Liver (tissue), 3 donors: ENCODE measurements around the gene SEC24D.

Experiments
- EGR1 ChIP-seq, 2 donors: IDR thresholded peaks; 2 replicates each; pipeline ENCODE4 v1.6.1; 2016 to 2018; ENCODE audit warnings: antibody characterized with exemption in 2 of 2, low read depth in 2 of 2
- GABPA ChIP-seq, 2 donors: IDR thresholded peaks in 1 of 2; conservative IDR thresholded peaks in 1 of 2; 2 replicates each; pipeline ENCODE4 v1.6.1; 2016; ENCODE audit warnings: antibody characterized with exemption in 2 of 2, mild to moderate bottlenecking in 1 of 2, moderate library complexity in 1 of 2
- TF ChIP-seq, protein P1 (sequence below): fragments of 150-350 bp; IDR thresholded peaks from 2 replicates; pipeline ENCODE4 v1.5.1; 2017; ENCODE audit warnings: improper control_type of control experiment, low read depth, low read length; ENCODE audit not compliant: missing input control
- TF ChIP-seq, protein P2 (sequence below): IDR thresholded peaks from 2 replicates; pipeline ENCODE4 v1.6.1; 2016; ENCODE audit warnings: antibody characterized with exemption
- TF ChIP-seq, protein P3 (sequence below): IDR thresholded peaks from 2 replicates; pipeline ENCODE4 v1.6.1; 2016; ENCODE audit warnings: antibody characterized with exemption, mild to moderate bottlenecking
- donor health status: healthy.
- donor health status: healthy.

DNA sequence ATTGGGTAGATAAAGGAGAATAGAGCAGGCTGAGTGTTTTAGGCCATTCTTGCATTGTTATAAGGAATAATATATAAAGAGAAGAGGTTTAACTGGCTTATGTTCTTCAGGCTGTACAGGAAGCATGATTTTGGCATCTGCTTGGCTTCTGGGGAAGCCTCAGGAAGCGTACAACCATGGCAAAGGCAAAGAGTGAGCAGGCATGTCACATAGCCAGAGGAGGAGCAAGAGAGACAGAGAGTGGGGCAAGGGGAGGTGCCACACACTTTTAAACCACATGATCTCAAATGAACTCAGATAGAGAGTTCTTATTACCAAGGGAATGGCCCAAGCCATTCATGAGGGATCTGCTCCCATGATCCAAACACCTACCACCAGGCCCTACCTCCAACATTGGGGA is 155.1 kb downstream of the SEC24D start:
- no peak for TF ChIP-seq EGR1 (IDR thresholded peaks at IDR 0.05; ENCODE audit: low read depth in 2 of 2)
- TF ChIP-seq, protein P1, sequence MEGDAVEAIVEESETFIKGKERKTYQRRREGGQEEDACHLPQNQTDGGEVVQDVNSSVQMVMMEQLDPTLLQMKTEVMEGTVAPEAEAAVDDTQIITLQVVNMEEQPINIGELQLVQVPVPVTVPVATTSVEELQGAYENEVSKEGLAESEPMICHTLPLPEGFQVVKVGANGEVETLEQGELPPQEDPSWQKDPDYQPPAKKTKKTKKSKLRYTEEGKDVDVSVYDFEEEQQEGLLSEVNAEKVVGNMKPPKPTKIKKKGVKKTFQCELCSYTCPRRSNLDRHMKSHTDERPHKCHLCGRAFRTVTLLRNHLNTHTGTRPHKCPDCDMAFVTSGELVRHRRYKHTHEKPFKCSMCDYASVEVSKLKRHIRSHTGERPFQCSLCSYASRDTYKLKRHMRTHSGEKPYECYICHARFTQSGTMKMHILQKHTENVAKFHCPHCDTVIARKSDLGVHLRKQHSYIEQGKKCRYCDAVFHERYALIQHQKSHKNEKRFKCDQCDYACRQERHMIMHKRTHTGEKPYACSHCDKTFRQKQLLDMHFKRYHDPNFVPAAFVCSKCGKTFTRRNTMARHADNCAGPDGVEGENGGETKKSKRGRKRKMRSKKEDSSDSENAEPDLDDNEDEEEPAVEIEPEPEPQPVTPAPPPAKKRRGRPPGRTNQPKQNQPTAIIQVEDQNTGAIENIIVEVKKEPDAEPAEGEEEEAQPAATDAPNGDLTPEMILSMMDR, result no peak
- TF ChIP-seq, protein P2, sequence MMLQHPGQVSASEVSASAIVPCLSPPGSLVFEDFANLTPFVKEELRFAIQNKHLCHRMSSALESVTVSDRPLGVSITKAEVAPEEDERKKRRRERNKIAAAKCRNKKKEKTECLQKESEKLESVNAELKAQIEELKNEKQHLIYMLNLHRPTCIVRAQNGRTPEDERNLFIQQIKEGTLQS, result no peak
- TF ChIP-seq GABPA (IDR thresholded peaks at IDR 0.05 in 1 of 2, conservative IDR thresholded peaks at IDR 0.05 in 1 of 2), result no peak
- TF ChIP-seq, protein P3, sequence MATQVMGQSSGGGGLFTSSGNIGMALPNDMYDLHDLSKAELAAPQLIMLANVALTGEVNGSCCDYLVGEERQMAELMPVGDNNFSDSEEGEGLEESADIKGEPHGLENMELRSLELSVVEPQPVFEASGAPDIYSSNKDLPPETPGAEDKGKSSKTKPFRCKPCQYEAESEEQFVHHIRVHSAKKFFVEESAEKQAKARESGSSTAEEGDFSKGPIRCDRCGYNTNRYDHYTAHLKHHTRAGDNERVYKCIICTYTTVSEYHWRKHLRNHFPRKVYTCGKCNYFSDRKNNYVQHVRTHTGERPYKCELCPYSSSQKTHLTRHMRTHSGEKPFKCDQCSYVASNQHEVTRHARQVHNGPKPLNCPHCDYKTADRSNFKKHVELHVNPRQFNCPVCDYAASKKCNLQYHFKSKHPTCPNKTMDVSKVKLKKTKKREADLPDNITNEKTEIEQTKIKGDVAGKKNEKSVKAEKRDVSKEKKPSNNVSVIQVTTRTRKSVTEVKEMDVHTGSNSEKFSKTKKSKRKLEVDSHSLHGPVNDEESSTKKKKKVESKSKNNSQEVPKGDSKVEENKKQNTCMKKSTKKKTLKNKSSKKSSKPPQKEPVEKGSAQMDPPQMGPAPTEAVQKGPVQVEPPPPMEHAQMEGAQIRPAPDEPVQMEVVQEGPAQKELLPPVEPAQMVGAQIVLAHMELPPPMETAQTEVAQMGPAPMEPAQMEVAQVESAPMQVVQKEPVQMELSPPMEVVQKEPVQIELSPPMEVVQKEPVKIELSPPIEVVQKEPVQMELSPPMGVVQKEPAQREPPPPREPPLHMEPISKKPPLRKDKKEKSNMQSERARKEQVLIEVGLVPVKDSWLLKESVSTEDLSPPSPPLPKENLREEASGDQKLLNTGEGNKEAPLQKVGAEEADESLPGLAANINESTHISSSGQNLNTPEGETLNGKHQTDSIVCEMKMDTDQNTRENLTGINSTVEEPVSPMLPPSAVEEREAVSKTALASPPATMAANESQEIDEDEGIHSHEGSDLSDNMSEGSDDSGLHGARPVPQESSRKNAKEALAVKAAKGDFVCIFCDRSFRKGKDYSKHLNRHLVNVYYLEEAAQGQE, result no peak
